WTC11 (cell line): Measurements from ENCODE around the gene KRT20. TPM values are rescaled to one million over a fixed set of nuclear protein-coding genes. Genes with fewer than 3 reads are reported as not detected.

Source experiments
- ATAC-seq: fragments of 200-7000 bp; cut with Tn5 transposase; 2 replicates; pipeline ENCODE4 v1.10.0; 2021; ENCODE audit warnings: mild to moderate bottlenecking, moderate library complexity
- CTCF ChIA-PET: fragments of 300-600 bp; sonication (Branson Sonifier 250); formaldehyde crosslinking; loops from one replicate; lab custom pipeline; 2021; ENCODE audit warnings: antibody characterized with exemption; lab: Charles Lee
- POLR2A ChIA-PET: fragments of 350-600 bp; sonication (Branson Sonifier 250); formaldehyde crosslinking; loops from one replicate; lab custom pipeline; 2021; ENCODE audit warnings: antibody characterized with exemption; lab: Charles Lee
- DNase-seq: peaks from one replicate; pipeline ENCODE4 v3.0.0; 2021; ENCODE audit warnings: low spot score
- H3K27ac Mint-ChIP-seq: 2 replicates; pipeline ENCODE4 v1.8.0; 2021; ENCODE audit warnings: mixed read lengths
- H3K27me3 Mint-ChIP-seq: 2 replicates; pipeline ENCODE4 v1.8.0; 2021; ENCODE audit warnings: low read depth, mild to moderate bottlenecking, moderate library complexity, mixed read lengths
- H3K36me3 Mint-ChIP-seq: 2 replicates; pipeline ENCODE4 v1.8.0; 2021; ENCODE audit warnings: mixed read lengths
- H3K4me1 Mint-ChIP-seq: 2 replicates; pipeline ENCODE4 v1.8.0; 2022; ENCODE audit warnings: mixed read lengths
- H3K4me3 Mint-ChIP-seq: 2 replicates; pipeline ENCODE4 v1.8.0; 2021; ENCODE audit warnings: mild to moderate bottlenecking, moderate library complexity, mixed read lengths
- H3K9me3 Mint-ChIP-seq: 2 replicates; pipeline ENCODE4 v1.8.0; 2021; ENCODE audit warnings: mixed read lengths
- CREM ChIP-seq: sonication (generic); formaldehyde crosslinking; IDR thresholded peaks from 2 replicates; pipeline ENCODE4 v1.8.1; 2022; ENCODE audit warnings: mild to moderate bottlenecking, missing genetic modification reagents, moderate library complexity
- ELF4 ChIP-seq: sonication (generic); formaldehyde crosslinking; IDR thresholded peaks from 2 replicates; pipeline ENCODE4 v1.8.1; 2022; ENCODE audit warnings: low read depth, mild to moderate bottlenecking, moderate library complexity, missing genetic modification reagents
- GABPB1 ChIP-seq: sonication (generic); formaldehyde crosslinking; IDR thresholded peaks from 2 replicates; pipeline ENCODE4 v1.8.1; 2023; ENCODE audit warnings: mild to moderate bottlenecking, missing genetic modification reagents
- JAZF1 ChIP-seq: fragments of 250-450 bp; sonication (Bioruptor Pico); IDR thresholded peaks from 2 replicates; pipeline ENCODE4 v1.9.0; 2021; ENCODE audit warnings: moderate library complexity, mild to moderate bottlenecking, inconsistent platforms
- NFE2L1 ChIP-seq: sonication (generic); formaldehyde crosslinking; IDR thresholded peaks from 2 replicates; pipeline ENCODE4 v1.8.1; 2023; ENCODE audit warnings: missing genetic modification reagents
- NFYB ChIP-seq: sonication (generic); formaldehyde crosslinking; conservative IDR thresholded peaks from 2 replicates; pipeline ENCODE4 v1.8.0; 2022; ENCODE audit warnings: low read depth, missing genetic modification reagents
- NR1H2 ChIP-seq: sonication (generic); formaldehyde crosslinking; IDR thresholded peaks from 2 replicates; pipeline ENCODE4 v1.9.0; 2021; ENCODE audit warnings: mild to moderate bottlenecking, moderate library complexity, missing genetic modification reagents
- NR3C1 ChIP-seq: sonication (generic); formaldehyde crosslinking; conservative IDR thresholded peaks from 2 replicates; pipeline ENCODE4 v1.8.1; 2023; ENCODE audit warnings: low read depth, mild to moderate bottlenecking, missing genetic modification reagents
- SMAD4 ChIP-seq: sonication (generic); formaldehyde crosslinking; IDR thresholded peaks from 2 replicates; pipeline ENCODE4 v1.8.0; 2022; ENCODE audit warnings: mild to moderate bottlenecking, missing genetic modification reagents
- TCF7 ChIP-seq: sonication (generic); formaldehyde crosslinking; IDR thresholded peaks from 2 replicates; pipeline ENCODE4 v1.8.0; 2022; ENCODE audit warnings: mild to moderate bottlenecking, low read depth, missing genetic modification reagents, moderate library complexity
- TEAD1 ChIP-seq: sonication (generic); formaldehyde crosslinking; IDR thresholded peaks from 2 replicates; pipeline ENCODE4 v1.8.0; 2022; ENCODE audit warnings: mild to moderate bottlenecking, missing genetic modification reagents
- ZNF263 ChIP-seq: sonication (generic); formaldehyde crosslinking; IDR thresholded peaks from 2 replicates; pipeline ENCODE4 v1.8.1; 2022; ENCODE audit warnings: low read depth, mild to moderate bottlenecking, moderate library complexity, missing genetic modification reagents
- ZNF416 ChIP-seq: fragments of 250-450 bp; sonication (Bioruptor Pico); IDR thresholded peaks from 2 replicates; pipeline ENCODE4 v1.9.0; 2021; ENCODE audit warnings: mild to moderate bottlenecking, inconsistent platforms
- ZNF423 ChIP-seq: fragments of 250-450 bp; sonication (Bioruptor Pico); IDR thresholded peaks from 2 replicates; pipeline ENCODE4 v2.1.2; 2022; ENCODE audit warnings: mild to moderate bottlenecking, moderate library complexity
- total RNA-seq: library from RNA; stranded (reverse); gene quantifications from 3 replicates; pipeline ENCODE4 v1.2.3, GENCODE V29; 2021
- TF ChIP-seq, protein P1 (sequence below): fragments of 250-450 bp; sonication (Bioruptor Pico); IDR thresholded peaks from 2 replicates; pipeline ENCODE4 v1.9.0; 2021; ENCODE audit warnings: mild to moderate bottlenecking, borderline replicate concordance
- TF ChIP-seq, protein P2 (sequence below): sonication (generic); formaldehyde crosslinking; IDR thresholded peaks from 2 replicates; pipeline ENCODE4 v1.8.1; 2022; ENCODE audit warnings: low read depth, mild to moderate bottlenecking, moderate library complexity, missing genetic modification reagents, borderline replicate concordance
- TF ChIP-seq, protein P3 (sequence below): fragments of 250-450 bp; sonication (Bioruptor Pico); IDR thresholded peaks from 2 replicates; pipeline ENCODE4 v1.9.0; 2021; ENCODE audit warnings: mild to moderate bottlenecking
- TF ChIP-seq, protein P4 (sequence below): fragments of 200-600 bp; IDR thresholded peaks from 2 replicates; pipeline ENCODE4 v1.8.0; 2022; ENCODE audit warnings: antibody characterized with exemption

The KRT20 gene
- total RNA-seq, 1 experiment from 2014 or later = 0.42 TPM

DNA sequence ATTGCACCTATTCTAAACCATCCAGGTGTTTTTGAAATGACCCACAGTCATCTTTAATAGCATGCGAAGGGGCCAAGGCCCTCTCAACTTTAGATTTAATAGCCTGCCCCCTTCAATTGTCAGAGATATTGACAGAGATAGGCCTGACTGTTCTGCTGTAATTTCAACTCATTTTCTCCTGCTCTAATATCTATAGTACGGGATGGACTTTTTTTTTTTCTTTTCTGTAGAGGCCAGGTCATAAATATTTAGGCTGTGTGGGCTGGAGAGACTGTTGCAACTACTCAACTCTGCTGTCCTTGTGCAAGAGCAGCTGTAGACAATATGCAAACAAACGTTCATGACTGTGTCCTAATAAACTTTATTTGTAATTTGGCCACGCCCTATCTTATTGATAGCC is 24.7 kb upstream of the KRT20 start:
- Mint-ChIP-seq H3K4me3 (no peak overlapping the region), H3K36me3 (no peaks in the 10 kb centered on the region), H3K9me3 (no peaks in the 10 kb centered on the region), H3K4me1 (peaks cover 5% of the 10 kb centered on the region; the same call in 1 of the 2 replicates), H3K27ac (no peak overlapping the region), H3K27me3 (0 out of 2 replicates have a peak, but pooled peaks cover 2% of the 10 kb centered on the region)
- POLR2A ChIA-PET = no interaction called here
- CTCF ChIA-PET = interaction anchor here (2.4 kb wide), 1 partner anchor 413 kb away, joined by 9 read pairs; no protein-coding TSS in a partner anchor
- no peak for ATAC-seq
- DNase-seq = no peak
- no peak for TF ChIP-seq NR1H2 (CRISPR knock-in tag)
- no peak for TF ChIP-seq ZNF263 (CRISPR knock-in tag)
- TF ChIP-seq ZNF423 = no peak
- TF ChIP-seq, protein P1, sequence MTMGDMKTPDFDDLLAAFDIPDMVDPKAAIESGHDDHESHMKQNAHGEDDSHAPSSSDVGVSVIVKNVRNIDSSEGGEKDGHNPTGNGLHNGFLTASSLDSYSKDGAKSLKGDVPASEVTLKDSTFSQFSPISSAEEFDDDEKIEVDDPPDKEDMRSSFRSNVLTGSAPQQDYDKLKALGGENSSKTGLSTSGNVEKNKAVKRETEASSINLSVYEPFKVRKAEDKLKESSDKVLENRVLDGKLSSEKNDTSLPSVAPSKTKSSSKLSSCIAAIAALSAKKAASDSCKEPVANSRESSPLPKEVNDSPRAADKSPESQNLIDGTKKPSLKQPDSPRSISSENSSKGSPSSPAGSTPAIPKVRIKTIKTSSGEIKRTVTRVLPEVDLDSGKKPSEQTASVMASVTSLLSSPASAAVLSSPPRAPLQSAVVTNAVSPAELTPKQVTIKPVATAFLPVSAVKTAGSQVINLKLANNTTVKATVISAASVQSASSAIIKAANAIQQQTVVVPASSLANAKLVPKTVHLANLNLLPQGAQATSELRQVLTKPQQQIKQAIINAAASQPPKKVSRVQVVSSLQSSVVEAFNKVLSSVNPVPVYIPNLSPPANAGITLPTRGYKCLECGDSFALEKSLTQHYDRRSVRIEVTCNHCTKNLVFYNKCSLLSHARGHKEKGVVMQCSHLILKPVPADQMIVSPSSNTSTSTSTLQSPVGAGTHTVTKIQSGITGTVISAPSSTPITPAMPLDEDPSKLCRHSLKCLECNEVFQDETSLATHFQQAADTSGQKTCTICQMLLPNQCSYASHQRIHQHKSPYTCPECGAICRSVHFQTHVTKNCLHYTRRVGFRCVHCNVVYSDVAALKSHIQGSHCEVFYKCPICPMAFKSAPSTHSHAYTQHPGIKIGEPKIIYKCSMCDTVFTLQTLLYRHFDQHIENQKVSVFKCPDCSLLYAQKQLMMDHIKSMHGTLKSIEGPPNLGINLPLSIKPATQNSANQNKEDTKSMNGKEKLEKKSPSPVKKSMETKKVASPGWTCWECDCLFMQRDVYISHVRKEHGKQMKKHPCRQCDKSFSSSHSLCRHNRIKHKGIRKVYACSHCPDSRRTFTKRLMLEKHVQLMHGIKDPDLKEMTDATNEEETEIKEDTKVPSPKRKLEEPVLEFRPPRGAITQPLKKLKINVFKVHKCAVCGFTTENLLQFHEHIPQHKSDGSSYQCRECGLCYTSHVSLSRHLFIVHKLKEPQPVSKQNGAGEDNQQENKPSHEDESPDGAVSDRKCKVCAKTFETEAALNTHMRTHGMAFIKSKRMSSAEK = no peak
- TF ChIP-seq TEAD1 (CRISPR knock-in tag) = no peak
- TF ChIP-seq, protein P2, sequence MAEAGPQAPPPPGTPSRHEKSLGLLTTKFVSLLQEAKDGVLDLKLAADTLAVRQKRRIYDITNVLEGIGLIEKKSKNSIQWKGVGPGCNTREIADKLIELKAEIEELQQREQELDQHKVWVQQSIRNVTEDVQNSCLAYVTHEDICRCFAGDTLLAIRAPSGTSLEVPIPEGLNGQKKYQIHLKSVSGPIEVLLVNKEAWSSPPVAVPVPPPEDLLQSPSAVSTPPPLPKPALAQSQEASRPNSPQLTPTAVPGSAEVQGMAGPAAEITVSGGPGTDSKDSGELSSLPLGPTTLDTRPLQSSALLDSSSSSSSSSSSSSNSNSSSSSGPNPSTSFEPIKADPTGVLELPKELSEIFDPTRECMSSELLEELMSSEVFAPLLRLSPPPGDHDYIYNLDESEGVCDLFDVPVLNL (CRISPR knock-in tag) = no peak
- no peak for TF ChIP-seq NFYB
- no peak for TF ChIP-seq TCF7
- no peak for TF ChIP-seq NR3C1 (CRISPR knock-in tag)
- TF ChIP-seq NFE2L1 (CRISPR knock-in tag) = no peak

DNA sequence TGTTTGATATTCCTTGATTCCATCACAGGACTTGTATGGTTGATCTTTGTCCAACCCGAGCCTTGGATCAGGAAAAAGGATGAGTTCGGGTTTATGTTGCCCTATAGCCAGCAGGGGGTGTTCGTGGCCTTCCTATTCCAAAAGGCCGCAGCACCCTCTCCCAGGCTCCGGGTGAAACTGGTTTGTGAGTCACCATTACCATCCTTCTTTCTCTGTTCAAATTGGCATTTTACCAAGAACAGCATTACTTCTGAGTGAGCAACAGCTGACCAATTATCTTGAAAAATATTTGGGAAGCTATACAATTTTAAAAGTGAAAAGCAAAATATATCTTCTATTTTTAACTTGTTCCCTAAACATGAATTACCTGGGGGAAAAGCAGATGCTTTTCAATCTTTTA is 24.3 kb upstream of the KRT20 start:
- POLR2A ChIA-PET = no interaction called here
- CTCF ChIA-PET = interaction anchor here (2.4 kb wide), 1 partner anchor 413 kb away, joined by 9 read pairs; no protein-coding TSS in a partner anchor
- TF ChIP-seq JAZF1 (CRISPR knock-in tag) (no peak), SMAD4 (no peak), CREM (CRISPR knock-in tag) (no peak), ZNF416 (CRISPR knock-in tag) (no peak), GABPB1 (CRISPR knock-in tag) (peak; percentile 42; the same call in 1 of the 2 replicates), ELF4 (CRISPR knock-in tag) (no peak)
- TF ChIP-seq, protein P3, sequence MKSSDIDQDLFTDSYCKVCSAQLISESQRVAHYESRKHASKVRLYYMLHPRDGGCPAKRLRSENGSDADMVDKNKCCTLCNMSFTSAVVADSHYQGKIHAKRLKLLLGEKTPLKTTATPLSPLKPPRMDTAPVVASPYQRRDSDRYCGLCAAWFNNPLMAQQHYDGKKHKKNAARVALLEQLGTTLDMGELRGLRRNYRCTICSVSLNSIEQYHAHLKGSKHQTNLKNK (CRISPR knock-in tag) = no peak
- TF ChIP-seq, protein P4, sequence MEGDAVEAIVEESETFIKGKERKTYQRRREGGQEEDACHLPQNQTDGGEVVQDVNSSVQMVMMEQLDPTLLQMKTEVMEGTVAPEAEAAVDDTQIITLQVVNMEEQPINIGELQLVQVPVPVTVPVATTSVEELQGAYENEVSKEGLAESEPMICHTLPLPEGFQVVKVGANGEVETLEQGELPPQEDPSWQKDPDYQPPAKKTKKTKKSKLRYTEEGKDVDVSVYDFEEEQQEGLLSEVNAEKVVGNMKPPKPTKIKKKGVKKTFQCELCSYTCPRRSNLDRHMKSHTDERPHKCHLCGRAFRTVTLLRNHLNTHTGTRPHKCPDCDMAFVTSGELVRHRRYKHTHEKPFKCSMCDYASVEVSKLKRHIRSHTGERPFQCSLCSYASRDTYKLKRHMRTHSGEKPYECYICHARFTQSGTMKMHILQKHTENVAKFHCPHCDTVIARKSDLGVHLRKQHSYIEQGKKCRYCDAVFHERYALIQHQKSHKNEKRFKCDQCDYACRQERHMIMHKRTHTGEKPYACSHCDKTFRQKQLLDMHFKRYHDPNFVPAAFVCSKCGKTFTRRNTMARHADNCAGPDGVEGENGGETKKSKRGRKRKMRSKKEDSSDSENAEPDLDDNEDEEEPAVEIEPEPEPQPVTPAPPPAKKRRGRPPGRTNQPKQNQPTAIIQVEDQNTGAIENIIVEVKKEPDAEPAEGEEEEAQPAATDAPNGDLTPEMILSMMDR = peak; percentile 53

More for the DNA sequence above, 24.3 kb upstream of the KRT20 start:
- H3K27me3 Mint-ChIP-seq = 0 out of 2 replicates have a peak, but pooled peaks cover 2% of the 10 kb centered on the region
- H3K9me3 Mint-ChIP-seq = no peaks in the 10 kb centered on the region
- H3K4me1 Mint-ChIP-seq = peaks cover 9% of the 10 kb centered on the region
- H3K4me3 Mint-ChIP-seq = no peak overlapping the region
- DNase-seq (peak; percentile 79), ATAC-seq (peak; percentile 78)
- H3K27ac Mint-ChIP-seq = no peak overlapping the region
- H3K36me3 Mint-ChIP-seq = no peaks in the 10 kb centered on the region
